HG03135 (cell line): ENCODE results near the gene DAZAP1.
A peak's percentile ranks its signal among the peaks of the same experiment; 100 is the strongest.

ENCODE experiments used
- ATAC-seq: cut with Tn5 transposase; IDR thresholded peaks from one replicate; pipeline ENCODE4 v1.9.1; 2021; ENCODE audit warnings: mild to moderate bottlenecking, moderate library complexity; ENCODE audit not compliant: unreplicated experiment

Gene DAZAP1

DNA sequence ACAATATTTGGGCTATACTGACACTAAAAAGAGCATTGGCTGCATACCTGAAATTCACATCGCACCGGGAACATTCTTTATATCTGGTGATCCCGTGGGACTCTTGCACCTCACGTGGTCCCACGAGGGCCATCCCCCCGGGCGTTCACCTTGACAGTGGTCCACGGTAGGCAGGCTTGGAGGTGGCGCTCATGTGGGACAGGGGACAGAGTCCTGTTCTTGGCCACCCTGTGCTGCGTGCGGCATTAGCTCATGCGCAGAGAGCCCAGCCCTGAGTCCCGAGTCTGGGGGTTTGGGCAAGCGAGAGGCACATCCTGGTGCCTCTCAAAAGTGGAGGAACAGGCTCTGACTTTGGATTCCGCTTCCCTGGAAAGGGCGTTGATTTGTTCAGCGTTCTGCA, 13.5 kb upstream of the DAZAP1 start:
- no peak for ATAC-seq

DNA sequence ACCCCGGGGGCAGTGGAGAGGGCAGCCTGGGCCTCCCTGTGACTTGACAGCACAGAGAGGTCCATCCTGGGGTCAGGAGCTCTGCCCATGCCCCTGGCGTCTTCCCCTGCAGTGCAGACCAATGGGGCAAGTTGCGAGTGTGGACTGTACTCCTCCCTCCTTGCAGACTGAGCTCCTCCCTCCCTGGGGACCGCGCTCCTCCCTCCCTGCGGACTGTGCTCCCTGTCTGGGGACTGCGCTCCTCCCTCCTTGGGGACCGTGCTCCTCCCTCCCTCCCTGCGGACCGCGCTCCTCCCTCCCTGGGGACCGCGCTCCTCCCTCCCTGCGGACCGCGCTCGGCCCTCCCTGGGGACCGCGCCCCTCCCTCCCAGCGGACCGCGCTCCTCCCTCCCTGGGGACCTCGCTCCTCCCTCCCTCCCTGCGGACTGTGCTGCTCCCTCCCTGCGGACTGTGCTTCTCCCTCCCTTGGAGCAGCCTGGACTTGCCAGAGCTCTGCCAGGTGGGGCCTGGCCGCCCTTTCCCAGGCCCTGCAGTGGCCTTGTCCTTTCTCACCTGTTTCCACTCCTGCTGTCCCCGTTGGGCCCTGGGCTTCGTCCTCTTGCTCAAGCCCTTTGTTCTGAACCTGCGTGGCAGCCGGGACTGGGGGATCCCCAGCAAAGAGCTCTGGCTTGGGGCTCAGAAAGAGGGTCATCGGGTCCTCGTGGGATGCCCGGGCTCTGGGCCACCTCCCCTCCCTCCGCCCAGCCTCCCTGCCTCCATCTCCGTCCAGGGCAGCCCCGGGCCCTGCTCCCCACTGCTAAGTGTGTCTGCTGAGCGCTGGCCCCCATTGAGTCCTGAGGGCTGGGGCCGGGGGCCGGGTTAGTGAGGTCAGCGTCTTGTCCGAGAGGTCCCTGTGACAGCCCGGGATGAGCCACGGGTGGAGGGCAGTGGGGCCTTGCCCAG, 12.9 kb upstream of the DAZAP1 start:
- no peak for ATAC-seq

DNA sequence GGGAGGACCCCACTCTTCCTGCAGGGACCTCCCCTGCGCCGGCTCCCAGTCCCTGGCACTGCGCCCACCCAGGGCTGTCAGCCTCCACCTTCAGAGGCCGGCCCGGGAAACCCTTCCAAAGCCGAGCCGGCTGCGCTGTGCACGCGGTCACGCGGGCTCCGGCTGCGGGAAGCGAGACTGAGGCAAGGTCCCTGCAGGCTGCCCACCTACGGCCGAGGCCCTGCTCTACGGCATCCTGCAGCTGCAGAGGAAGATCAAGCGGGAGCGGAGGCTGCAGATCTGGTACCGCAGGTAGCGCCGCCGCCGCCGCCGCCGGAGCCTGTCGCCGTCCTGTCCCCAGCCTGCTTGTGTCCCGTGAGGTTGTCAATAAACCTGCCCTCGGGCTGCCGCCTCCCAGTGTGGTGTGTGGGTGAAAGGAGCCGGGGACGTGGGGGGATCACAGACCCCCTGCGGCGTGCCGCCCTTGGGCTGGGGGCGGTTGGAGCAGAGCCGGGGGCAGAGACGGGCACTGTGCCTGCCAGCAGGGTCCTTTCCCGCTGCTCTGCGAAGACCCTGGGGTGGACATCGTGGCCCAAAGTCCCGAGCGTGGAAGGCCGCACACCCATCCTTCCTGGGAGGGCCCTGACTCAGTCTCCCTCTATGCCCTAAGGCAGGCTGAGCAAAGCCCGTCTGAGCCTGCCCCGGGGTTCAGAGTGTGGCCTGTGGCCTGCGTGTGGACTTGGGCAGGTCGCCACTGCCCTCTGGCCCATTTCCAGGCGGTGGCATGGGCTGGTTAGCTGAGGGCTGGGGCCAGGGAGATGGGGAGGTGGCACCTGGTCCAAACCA, 12.0 kb upstream of the DAZAP1 start:
- ATAC-seq = no peak

GRCh38 chr19:1396019-1396767, 11.2 kb upstream of the DAZAP1 start:
- ATAC-seq = no peak

DNA sequence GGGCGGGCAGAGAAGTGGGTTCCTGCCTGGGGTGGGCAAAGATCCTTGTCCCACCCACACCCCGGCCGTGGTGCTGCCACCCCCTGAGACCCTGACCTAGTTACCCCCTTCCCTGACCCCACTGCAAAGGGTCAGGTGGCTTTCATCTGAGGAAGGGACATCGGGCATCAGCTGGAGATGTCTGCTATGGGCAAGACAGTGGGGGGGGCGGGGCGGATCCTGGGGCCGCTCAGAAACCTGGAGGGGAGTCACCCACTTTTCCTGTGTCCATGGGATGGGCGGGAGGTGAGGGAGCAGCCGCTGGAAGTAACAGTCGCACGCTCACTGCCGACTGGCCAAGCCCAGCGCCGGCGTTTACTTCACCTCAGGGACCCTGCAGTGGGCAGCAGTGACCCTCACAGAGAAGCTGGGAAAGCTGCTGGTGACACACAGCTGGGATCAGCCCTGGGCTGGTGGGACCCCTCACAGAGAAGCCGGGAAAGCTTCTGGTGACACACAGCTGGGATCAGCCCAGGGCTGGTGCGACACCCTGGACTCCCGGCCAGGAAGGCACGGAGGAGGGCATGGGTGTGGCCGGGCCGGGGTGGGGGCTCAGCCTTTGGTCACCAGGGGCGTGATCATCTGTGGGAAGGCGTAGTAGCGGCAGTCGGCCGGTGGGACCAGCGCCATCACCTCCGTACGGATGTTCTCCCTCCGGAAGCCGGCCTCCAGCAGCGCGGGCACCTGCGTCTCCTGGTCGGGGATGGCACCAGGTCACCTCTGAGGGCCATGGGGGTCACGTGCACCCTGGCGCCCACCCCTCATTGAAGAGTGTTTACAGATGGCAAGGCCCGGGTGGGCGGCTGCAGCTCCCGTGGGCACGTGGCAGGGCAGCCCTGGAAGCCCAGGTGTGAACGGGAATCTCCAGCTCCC, 10.4 kb upstream of the DAZAP1 start:
- ATAC-seq = no peak

DNA sequence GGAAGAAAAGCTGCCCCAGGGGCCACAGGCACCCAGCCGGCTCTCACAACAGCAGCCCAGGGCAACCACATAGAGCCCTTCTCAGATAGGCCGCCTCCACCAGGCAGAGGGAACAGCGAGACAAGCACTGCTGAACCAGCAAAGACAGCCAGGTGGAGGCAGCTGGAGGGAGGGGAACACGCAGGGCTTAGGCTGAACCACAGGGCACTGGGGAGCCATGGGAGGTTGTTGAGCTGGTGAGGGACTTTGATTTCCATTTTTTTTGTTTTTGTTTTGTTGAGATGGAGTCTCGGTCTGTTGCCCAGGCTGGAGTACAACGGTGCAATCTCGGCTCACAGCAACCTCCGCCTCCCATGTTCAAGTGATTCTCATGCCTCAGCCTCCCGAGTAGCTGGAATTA, 9.5 kb upstream of the DAZAP1 start:
- no peak for ATAC-seq

GRCh38 chr19:1399079-1399478, 8.3 kb upstream of the DAZAP1 start:
- ATAC-seq = no peak

DNA sequence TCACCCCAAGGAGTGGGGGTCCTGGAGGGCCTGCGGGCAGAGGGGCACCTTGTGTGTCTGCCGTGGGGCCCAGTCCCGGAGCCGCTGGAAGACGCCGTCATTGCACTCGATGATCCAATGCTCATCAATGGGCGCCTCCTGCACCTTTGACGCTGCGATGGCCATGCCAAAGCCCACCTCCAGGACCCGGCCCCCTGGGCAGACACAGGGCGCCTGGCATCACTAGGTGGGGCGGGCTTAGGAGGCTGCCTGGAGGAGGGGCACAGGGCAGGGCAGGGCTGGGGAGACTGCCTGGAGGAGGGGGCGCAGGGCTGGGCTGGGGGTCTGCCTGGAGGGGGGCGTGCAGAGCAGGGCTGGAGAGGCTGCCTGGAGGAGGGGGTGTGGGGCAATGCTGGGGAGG, 7.6 kb upstream of the DAZAP1 start:
- ATAC-seq = no peak

GRCh38 chr19:1400281-1401137, 6.9 kb upstream of the DAZAP1 start:
- no peak for ATAC-seq

DNA sequence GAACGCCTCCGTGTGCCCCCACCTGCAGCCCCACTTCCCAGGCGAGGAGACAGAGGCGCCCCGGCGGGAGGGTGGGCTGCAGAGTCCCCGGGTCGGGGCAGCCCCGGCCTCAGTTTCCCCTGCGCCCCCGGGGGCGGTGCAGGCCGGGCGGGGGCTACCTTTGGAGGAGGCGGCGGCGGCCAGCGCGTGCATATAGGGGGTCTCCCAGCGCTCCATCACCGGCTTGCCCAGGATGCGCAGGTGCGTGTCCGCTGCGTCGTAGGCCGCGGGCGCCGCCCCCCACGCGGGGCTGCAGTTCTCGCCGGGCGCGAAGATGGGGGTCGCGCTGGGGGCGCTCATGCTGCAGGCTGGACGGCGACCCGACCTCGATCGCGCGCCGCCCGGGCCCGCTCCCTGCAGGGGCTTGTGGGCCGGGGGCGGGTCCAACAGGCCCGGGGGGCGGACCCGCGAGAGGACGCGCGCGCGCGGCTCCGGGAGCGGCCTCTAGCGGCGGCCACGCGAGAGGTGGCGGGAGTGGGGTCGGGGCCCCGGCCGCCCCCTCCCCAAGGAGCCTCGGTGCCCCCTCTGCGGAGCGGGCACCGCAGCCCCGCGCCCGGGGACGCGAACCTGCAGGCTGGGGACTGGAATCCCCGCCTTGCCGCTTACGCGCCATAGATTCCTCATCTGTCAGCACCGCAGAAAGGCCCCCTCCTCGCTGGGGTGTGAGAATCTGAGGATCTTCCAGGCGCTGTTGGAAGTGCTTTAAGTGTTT, 6.1 kb upstream of the DAZAP1 start, which contains the start of gene GAMT:
TSS of gene GAMT (minus strand) at position 405 of the 751 bp plus-strand sequence. CDS start at position 339, 66 bp downstream.
- no peak for ATAC-seq

DNA sequence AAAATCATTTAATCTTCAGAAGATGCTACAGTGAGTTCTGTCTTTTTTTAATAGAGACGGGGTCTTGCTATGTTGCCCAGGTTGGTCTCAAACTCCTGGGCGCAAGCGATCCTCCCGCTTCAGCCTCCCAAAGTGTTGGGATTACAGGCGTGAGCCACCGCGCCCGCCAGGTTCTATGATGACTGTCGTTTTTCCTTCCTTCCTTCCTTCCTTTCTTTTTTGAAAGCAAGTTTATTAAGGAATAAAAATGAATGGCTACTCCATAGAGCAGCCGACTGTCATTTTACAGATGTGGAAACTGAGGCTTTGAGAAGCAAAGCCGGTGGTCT, 5.5 kb upstream of the DAZAP1 start:
- no peak for ATAC-seq

GRCh38 chr19:1402411-1403070, 4.8 kb upstream of the DAZAP1 start:
- ATAC-seq = no peak

DNA sequence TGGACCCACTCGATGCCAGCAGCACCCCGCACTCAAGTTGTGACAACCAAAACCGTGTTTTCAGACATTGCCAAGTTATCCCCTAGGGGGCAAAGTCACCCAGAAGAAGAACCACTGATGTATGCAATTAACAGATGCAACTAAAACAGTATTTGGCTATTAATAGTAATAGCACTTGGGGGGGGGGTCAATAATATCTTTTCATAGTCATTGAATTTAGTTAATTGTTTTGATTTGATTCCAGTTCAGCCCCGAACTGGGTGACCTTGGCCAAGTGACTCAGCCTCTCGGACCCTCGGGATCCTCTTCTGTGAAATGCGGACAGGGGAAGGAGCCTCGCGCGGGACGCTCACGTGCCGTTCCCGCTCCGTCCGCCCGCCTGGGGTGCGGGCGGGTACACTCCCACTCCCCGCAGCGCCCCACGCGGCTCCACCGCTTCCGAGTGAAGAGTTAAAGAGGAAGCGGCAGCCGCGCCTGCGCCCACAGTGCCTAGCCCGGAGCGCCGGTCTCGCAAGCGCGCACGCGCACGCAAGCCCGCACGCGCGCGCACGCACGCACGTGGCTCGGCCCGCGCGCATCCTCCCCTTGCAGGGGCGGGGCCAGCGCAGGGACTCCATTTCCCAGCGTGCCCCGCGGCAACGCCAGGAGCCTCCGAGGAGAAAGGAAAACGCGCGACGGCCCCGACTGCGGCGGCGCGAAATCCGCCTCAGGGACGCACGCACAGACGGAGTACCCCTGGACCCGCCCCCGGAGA, 435 bp upstream of the DAZAP1 start:
- peak; percentile 68 for ATAC-seq

- ATAC-seq = no peak
Measured at GRCh38 chr19:1408300-1409203, 1.2 kb downstream of the DAZAP1 start.

DNA sequence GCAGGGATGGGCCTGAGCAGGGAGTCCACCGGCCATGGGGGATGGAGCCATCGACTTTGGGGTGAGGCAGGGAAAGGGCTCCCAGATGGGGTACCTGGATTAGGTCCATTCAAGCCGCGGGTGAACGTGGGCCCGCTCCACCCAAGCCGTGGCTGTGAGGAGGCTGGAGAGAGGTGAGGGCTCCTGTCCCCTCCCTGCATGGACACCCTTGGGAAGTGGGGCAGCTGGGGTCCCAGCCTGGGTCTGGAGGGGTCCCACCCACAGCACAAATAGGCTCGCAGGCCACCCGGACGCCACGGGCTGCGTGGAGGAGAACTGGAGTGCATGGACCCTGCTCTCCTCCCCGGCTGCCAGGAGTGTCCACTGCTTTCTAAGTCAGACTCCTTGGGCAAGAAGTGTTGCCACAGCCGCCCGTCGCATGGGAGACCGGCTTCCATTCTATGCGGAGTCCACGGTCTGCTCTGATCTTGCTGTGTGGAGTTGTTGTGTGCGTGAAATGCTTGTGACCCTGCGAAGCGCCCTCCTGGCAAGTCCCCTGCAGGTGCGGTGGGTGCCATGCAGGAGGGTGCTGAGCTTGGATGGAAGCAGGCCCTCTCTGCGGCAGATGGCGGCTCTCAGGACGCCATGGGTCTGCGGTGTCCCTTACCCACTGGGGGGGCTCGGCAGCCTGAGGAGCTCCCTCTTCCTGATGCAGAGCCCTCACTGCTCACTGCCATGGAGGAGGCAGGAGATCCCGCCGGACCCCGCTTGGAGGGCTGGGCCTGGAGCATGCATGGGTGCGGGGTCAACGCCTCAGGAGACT, 2.0 kb downstream of the DAZAP1 start:
- ATAC-seq = no peak
